AG04450 (cell line): Measurements from ENCODE around the gene RMDN3. TPM values are rescaled to one million over a fixed set of nuclear protein-coding genes. Genes with fewer than 3 reads are reported as not detected.

Experiments used
- CTCF ChIA-PET: fragments of 300-600, 350-600 bp; formaldehyde crosslinking; extraction: SDS; loops from one replicate; lab custom pipeline; 2022; ENCODE audit warnings: antibody characterized with exemption, inconsistent platforms; lab: Charles Lee
- POLR2A ChIA-PET: fragments of 350-600 bp; formaldehyde crosslinking; extraction: SDS; loops from one replicate; lab custom pipeline; 2021; ENCODE audit warnings: antibody characterized with exemption, inconsistent platforms; lab: Yijun Ruan, JAX
- DNase-seq: peaks from one replicate; pipeline ENCODE4 v3.0.0-alpha.2; 2011; ENCODE audit warnings: low read depth, low spot score
- H3K27ac ChIP-seq: one replicate; pipeline ENCODE4 v1.5.1; 2012; ENCODE audit warnings: low read depth, low read length, control low read depth
- H3K27me3 ChIP-seq: one replicate; pipeline ENCODE4 v1.6.0; 2012; ENCODE audit warnings: low read length; ENCODE audit not compliant: control insufficient read depth, insufficient read depth
- H3K4me3 ChIP-seq: 2 replicates; pipeline ENCODE4 v1.5.1; 2011; ENCODE audit warnings: mild to moderate bottlenecking, low read depth, low read length, control low read depth
- H3K9me3 ChIP-seq: 2 replicates; pipeline ENCODE4 v1.5.1; 2012; ENCODE audit warnings: low read length; ENCODE audit not compliant: control insufficient read depth, insufficient read depth
- CTCF ChIP-seq: IDR thresholded peaks from 2 replicates; pipeline ENCODE4 v1.5.1; 2011; ENCODE audit warnings: low read depth, low read length, control low read depth, inconsistent platforms
- polyA plus RNA-seq: library from polyadenylated mRNA; depleted of rRNA; stranded (reverse); fragments of >200 nt; gene quantifications from 2 replicates; pipeline ENCODE4 v1.2.3, GENCODE V29; 2011

Gene RMDN3
- polyA plus RNA-seq, 1 experiment = 19.5 TPM

DNA sequence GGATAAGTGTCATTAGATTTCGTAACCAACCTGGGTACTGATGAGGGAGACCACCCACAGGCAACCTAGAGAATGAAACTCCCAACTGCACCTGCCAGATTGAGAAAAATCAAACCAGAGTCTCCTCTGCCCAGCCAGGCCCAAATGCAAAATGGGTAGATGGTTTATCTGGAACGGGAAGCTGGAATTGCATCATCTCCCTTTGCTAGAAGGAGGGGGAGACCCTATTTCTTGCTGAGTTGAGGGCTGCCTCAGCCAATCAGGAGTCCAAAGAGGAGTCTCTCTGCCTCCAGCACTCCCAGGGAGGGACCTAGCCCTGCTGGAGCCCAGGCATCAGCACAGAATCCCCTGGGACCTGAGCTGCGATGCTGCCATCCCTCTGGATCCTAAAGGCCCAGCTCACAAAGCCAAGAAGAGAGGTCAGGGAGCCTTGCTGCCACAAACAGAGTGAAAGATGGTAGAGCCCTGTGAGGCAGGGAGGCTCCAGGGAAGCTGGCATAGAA lies 8.1 kb downstream of the RMDN3 start:
- no peak for DNase-seq
- Histone ChIP-seq H3K9me3 (no peaks in the 10 kb centered on the region), H3K27me3 (no peaks in the 10 kb centered on the region), H3K4me3 (no peak overlapping the region), H3K27ac (no peak overlapping the region)
- ChIA-PET CTCF (interaction anchor here (0.6 to 1.8 kb wide), 5 partner anchors 31 to 148 kb away, joined by 3 to 9 read pairs (median 5); partner anchors contain the start of gene VPS18), POLR2A (no interaction called here)
- no peak for TF ChIP-seq CTCF

- no peak for TF ChIP-seq CTCF
- Histone ChIP-seq H3K9me3 (no peaks in the 10 kb centered on the region), H3K27ac (no peak overlapping the region), H3K27me3 (no peaks in the 10 kb centered on the region), H3K4me3 (no peak overlapping the region)
- CTCF ChIA-PET = interaction anchor here (0.7 to 2.0 kb wide), 3 partner anchors 28 to 149 kb away, joined by 5 to 11 read pairs (median 6); partner anchors contain the start of gene VPS18
- DNase-seq = no peak
- POLR2A ChIA-PET = interaction anchor here (0.5 kb wide), 1 partner anchor 645 kb away, joined by 11 read pairs; no protein-coding TSS in a partner anchor
Observed at GRCh38 chr15:40744815-40745152, 10.3 kb downstream of the RMDN3 start.

GRCh38 chr15:40743921-40744814 lies 10.9 kb downstream of the RMDN3 start:
- H3K4me3 ChIP-seq = no peak overlapping the region
- no peaks in the 10 kb centered on the region for H3K9me3 ChIP-seq
- TF ChIP-seq CTCF = peak; percentile 31; the same call in 1 of the 2 replicates
- no peak for DNase-seq
- peak overlapping the region; percentile 39 for H3K27ac ChIP-seq
- no peaks in the 10 kb centered on the region for H3K27me3 ChIP-seq
- ChIA-PET POLR2A (interaction anchor here (0.5 to 0.8 kb wide), 5 partner anchors 13 to 1187 kb away, joined by 3 to 11 read pairs (median 6); no protein-coding TSS in a partner anchor), CTCF (interaction anchor here (0.5 to 2.0 kb wide), 6 partner anchors 28 to 521 kb away, joined by 3 to 11 read pairs (median 6); partner anchors contain the start of genes RHOV and VPS18)

- TF ChIP-seq CTCF = no peak
- Histone ChIP-seq H3K4me3 (no peak overlapping the region), H3K9me3 (no peaks in the 10 kb centered on the region), H3K27ac (peak overlapping the region; percentile 39), H3K27me3 (no peaks in the 10 kb centered on the region)
- ChIA-PET CTCF (interaction anchor here (0.7 to 1.6 kb wide), 2 partner anchors 131 to 151 kb away, joined by 7 to 11 read pairs; partner anchors contain the start of genes RHOV and VPS18), POLR2A (interaction anchor here (0.7 to 0.8 kb wide), 2 partner anchors 12 to 98 kb away, joined by 3 to 6 read pairs; no protein-coding TSS in a partner anchor)
- DNase-seq = no peak
Observed at GRCh38 chr15:40743485-40743901, 11.6 kb downstream of the RMDN3 start.
